Measurements from ENCODE around the gene GPC5. TPM values are rescaled to one million over a fixed set of nuclear protein-coding genes. Genes with fewer than 3 reads are reported as not detected.

The GPC5 gene
- total RNA-seq, 2 donors from 2014 or later = 0.83 to 1.3 TPM

- H3K9me3 ChIP-seq = no peaks in the 10 kb centered on the region
- DNase-seq (ENCODE audit: low spot score) = no peak
- no peaks in the 10 kb centered on the region for H3K4me1 ChIP-seq
- no peak overlapping the region for H3K27ac ChIP-seq
- no peaks in the 10 kb centered on the region for H3K36me3 ChIP-seq
- no peak for TF ChIP-seq CTCF (IDR thresholded peaks at IDR 0.05)
- no peak overlapping the region for H3K4me3 ChIP-seq
- H3K27me3 ChIP-seq = no peaks in the 10 kb centered on the region
Observed at GRCh38 chr13:91567485-91568207, 169.2 kb downstream of the GPC5 start.

GRCh38 chr13:91571681-91572080 lies 173.3 kb downstream of the GPC5 start:
- TF ChIP-seq CTCF (IDR thresholded peaks at IDR 0.05) = no peak
- H3K36me3 ChIP-seq = no peaks in the 10 kb centered on the region
- no peak for DNase-seq (ENCODE audit: low spot score)

GRCh38 chr13:91572439-91572838 lies 174.0 kb downstream of the GPC5 start:
- Histone ChIP-seq H3K27ac (no peak overlapping the region), H3K4me1 (no peaks in the 10 kb centered on the region), H3K36me3 (no peaks in the 10 kb centered on the region), H3K27me3 (no peaks in the 10 kb centered on the region), H3K9me3 (peaks cover 0 to 3% of the 10 kb centered on the region in 2 donors), H3K4me3 (no peak overlapping the region)
- TF ChIP-seq CTCF (IDR thresholded peaks at IDR 0.05) = no peak
- DNase-seq (ENCODE audit: low spot score) = no peak

More at GRCh38 chr13:91571681-91572080, 173.3 kb downstream of the GPC5 start:
- Histone ChIP-seq H3K9me3 (no peaks in the 10 kb centered on the region), H3K27me3 (no peaks in the 10 kb centered on the region), H3K27ac (no peak overlapping the region), H3K4me3 (no peak overlapping the region), H3K4me1 (no peaks in the 10 kb centered on the region)

- H3K4me1 ChIP-seq = no peaks in the 10 kb centered on the region
- no peaks in the 10 kb centered on the region for H3K36me3 ChIP-seq
- H3K4me3 ChIP-seq = no peak overlapping the region
- no peak overlapping the region for H3K27ac ChIP-seq
- H3K27me3 ChIP-seq = no peaks in the 10 kb centered on the region
- TF ChIP-seq CTCF (IDR thresholded peaks at IDR 0.05) = no peak
- DNase-seq (ENCODE audit: low spot score) = no peak
- H3K9me3 ChIP-seq = peaks cover 0 to 8% of the 10 kb centered on the region in 2 donors
Observed at GRCh38 chr13:91572944-91573598, 174.7 kb downstream of the GPC5 start.

- DNase-seq (ENCODE audit: low spot score) = no peak
- Histone ChIP-seq H3K9me3 (peaks cover 0 to 11% of the 10 kb centered on the region in 2 donors), H3K4me1 (no peaks in the 10 kb centered on the region), H3K4me3 (no peak overlapping the region), H3K27ac (no peak overlapping the region), H3K36me3 (no peaks in the 10 kb centered on the region), H3K27me3 (no peaks in the 10 kb centered on the region)
- TF ChIP-seq CTCF (IDR thresholded peaks at IDR 0.05) = no peak
Observed at GRCh38 chr13:91574766-91575165, 176.3 kb downstream of the GPC5 start.

Data from right atrium auricular region (tissue), 2 donors.